RWPE2 (cell line): ENCODE data around the gene CARTPT.

Experiments used
- ATAC-seq: fragments of 200-7000 bp; cut with Tn5 transposase; 3 replicates; pipeline ENCODE4 v1.9.1; 2021; ENCODE audit warnings: low read depth
- DNase-seq: peaks from one replicate; pipeline ENCODE4 v3.0.0-alpha.2; 2020; ENCODE audit warnings: low spot score
- H3K27ac ChIP-seq: fragments of 450-650 bp; 2 replicates; pipeline ENCODE4 v1.5.1; 2017; ENCODE audit warnings: mild to moderate bottlenecking; ENCODE audit not compliant: poor library complexity, severe bottlenecking
- H3K27me3 ChIP-seq: fragments of 250-450 bp; sonication (Bioruptor Pico); 2 replicates; pipeline ENCODE4 v1.5.1; 2021; ENCODE audit warnings: mild to moderate bottlenecking, moderate library complexity; ENCODE audit not compliant: insufficient read depth, poor library complexity, severe bottlenecking
- H3K36me3 ChIP-seq: fragments of 250-450 bp; sonication (Bioruptor Pico); 2 replicates; pipeline ENCODE4 v1.5.1; 2020; ENCODE audit warnings: low read depth, mild to moderate bottlenecking, moderate library complexity
- H3K4me1 ChIP-seq: fragments of 250-450 bp; sonication (Bioruptor Pico); 2 replicates; pipeline ENCODE4 v1.5.1; 2021; ENCODE audit warnings: mild to moderate bottlenecking, moderate library complexity; ENCODE audit not compliant: insufficient read depth, poor library complexity, severe bottlenecking
- H3K4me3 ChIP-seq: fragments of 250-450 bp; sonication (Bioruptor Pico); 2 replicates; pipeline ENCODE4 v1.5.1; 2021; ENCODE audit warnings: mild to moderate bottlenecking, moderate library complexity; ENCODE audit not compliant: severe bottlenecking
- H3K9me3 ChIP-seq: fragments of 250-450 bp; sonication (Bioruptor Pico); 2 replicates; pipeline ENCODE4 v1.5.1; 2021; ENCODE audit warnings: mild to moderate bottlenecking, moderate library complexity; ENCODE audit not compliant: severe bottlenecking
- TF ChIP-seq, protein P1 (sequence below): fragments of 450-650 bp; IDR thresholded peaks from one replicate; pipeline ENCODE4 v1.5.1; 2017; ENCODE audit warnings: mild to moderate bottlenecking, moderate library complexity; ENCODE audit not compliant: poor library complexity, severe bottlenecking

CARTPT gene

DNA sequence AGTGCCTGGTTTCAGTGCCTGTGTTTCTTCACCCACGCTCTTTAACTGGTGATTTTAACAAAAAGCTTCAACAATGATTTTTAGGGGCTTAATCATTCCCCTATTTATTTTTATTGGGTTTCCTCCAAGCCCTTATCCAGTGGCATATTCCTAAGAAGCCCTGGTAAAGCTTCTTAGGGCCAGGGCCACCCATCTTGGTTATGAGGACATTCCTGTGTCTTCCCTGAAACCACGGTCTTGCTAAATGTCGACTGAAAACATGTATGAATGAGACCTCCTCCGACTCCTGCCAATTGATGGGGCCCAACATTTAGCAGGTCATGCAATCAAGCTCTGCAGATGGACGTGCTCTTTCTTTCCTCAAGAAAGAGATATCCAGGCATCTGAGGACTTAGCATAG, 13.7 kb upstream of the CARTPT start:
- TF ChIP-seq, protein P1, sequence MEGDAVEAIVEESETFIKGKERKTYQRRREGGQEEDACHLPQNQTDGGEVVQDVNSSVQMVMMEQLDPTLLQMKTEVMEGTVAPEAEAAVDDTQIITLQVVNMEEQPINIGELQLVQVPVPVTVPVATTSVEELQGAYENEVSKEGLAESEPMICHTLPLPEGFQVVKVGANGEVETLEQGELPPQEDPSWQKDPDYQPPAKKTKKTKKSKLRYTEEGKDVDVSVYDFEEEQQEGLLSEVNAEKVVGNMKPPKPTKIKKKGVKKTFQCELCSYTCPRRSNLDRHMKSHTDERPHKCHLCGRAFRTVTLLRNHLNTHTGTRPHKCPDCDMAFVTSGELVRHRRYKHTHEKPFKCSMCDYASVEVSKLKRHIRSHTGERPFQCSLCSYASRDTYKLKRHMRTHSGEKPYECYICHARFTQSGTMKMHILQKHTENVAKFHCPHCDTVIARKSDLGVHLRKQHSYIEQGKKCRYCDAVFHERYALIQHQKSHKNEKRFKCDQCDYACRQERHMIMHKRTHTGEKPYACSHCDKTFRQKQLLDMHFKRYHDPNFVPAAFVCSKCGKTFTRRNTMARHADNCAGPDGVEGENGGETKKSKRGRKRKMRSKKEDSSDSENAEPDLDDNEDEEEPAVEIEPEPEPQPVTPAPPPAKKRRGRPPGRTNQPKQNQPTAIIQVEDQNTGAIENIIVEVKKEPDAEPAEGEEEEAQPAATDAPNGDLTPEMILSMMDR: no peak
- Histone ChIP-seq H3K9me3 (no peaks in the 10 kb centered on the region), H3K4me1 (no peaks in the 10 kb centered on the region), H3K27me3 (peaks cover 9% of the 10 kb centered on the region), H3K4me3 (no peak overlapping the region), H3K27ac (no peak overlapping the region), H3K36me3 (no peaks in the 10 kb centered on the region)
- DNase-seq (no peak), ATAC-seq (no peak)

DNA sequence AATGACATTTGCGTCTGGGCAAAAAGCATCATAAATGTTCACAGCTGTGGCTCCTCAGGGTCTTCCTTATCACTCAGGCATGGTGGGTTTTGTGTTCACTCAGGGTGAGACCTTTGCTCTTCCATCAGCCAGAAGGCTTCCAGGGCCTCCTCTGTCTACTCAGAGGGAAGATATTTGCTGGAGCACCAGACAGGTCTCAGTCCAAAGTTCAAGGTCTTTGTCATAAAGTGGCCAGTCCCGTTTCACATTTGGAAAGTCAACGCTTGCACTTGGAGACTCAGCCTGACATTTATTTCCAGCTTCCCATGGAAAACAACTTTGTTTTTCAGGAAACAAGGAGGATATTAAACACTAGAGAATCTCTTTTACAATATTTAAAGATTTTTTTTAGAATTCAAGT, 12.2 kb upstream of the CARTPT start:
- Histone ChIP-seq H3K27ac (no peak overlapping the region), H3K4me1 (no peaks in the 10 kb centered on the region), H3K36me3 (no peaks in the 10 kb centered on the region), H3K27me3 (peaks cover 9% of the 10 kb centered on the region), H3K4me3 (no peak overlapping the region), H3K9me3 (no peaks in the 10 kb centered on the region)
- TF ChIP-seq, protein P1: no peak
- no peak for DNase-seq
- ATAC-seq: no peak

DNA sequence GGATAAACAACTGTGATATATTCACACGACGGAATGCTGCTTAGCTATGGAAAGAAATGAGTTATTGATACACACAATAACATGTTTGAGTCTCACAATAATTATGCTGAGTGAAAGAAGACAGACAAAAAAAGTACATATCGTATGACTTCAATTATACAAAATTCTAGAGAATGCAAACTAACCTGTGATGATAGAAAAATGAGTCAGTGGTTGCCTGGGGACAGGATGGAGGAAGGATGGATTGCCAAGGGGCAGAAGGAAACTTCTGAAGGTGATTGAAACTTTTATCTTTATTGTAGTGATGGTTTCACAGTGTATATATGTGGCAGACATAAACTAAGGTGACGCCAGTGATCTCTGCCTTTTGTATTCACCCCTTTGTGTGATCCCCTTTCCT, 7.5 kb upstream of the CARTPT start:
- ATAC-seq (no peak), DNase-seq (no peak)
- Histone ChIP-seq H3K36me3 (no peaks in the 10 kb centered on the region), H3K4me1 (no peaks in the 10 kb centered on the region), H3K27me3 (peaks cover 35% of the 10 kb centered on the region), H3K27ac (no peak overlapping the region), H3K4me3 (no peak overlapping the region), H3K9me3 (no peaks in the 10 kb centered on the region)
- TF ChIP-seq, protein P1: no peak

DNA sequence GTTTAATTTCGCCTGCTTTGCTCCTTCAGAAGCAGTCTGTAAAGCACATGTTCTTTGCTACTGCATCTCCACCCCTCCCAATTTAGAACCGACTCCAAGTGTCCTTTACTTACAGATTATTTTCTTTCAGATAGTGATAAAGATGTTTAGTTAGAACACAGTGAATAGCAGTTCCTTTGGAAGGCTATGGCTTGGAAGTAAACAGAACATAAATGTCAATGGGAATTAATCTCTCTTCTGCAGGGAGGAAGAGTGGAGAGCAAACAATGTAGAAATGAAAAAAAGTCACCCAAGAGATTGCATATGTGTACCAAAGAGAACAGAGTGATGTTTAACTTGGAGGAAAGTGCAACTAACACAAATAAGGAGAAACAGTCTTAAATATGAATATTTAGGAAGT, 4.2 kb upstream of the CARTPT start:
- TF ChIP-seq, protein P1: no peak

DNA sequence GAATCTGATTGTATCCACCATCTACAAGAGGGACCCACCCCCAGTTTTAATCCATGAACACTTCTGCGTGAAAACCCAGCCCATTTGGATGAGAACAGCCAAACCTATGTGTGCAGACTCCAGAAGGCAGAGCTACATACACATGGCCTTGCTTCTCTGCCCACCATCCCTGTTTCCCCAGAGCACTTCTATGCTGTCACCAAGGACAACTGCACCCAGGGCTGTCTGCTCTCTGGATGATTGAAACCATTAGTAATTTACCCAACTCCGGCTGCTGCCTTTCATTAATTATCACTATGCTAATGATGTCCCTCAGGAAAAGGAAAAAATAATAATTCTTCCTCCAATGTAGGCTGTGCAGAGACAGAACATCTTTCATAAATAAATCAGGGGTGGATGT, 8.9 kb downstream of the CARTPT start:
- DNase-seq (no peak), ATAC-seq (no peak)
- no peak overlapping the region for H3K27ac ChIP-seq
- TF ChIP-seq, protein P1: no peak
- H3K4me1 ChIP-seq: no peaks in the 10 kb centered on the region
- H3K4me3 ChIP-seq: no peak overlapping the region
- peaks cover 35% of the 10 kb centered on the region for H3K27me3 ChIP-seq
- H3K9me3 ChIP-seq: no peaks in the 10 kb centered on the region
- H3K36me3 ChIP-seq: no peaks in the 10 kb centered on the region

More for the DNA sequence above, 4.2 kb upstream of the CARTPT start:
- no peak overlapping the region for H3K4me3 ChIP-seq
- ATAC-seq (no peak), DNase-seq (no peak)
- peaks cover 59% of the 10 kb centered on the region for H3K27me3 ChIP-seq
- no peaks in the 10 kb centered on the region for H3K4me1 ChIP-seq
- H3K27ac ChIP-seq: no peak overlapping the region
- H3K36me3 ChIP-seq: no peaks in the 10 kb centered on the region
- H3K9me3 ChIP-seq: no peaks in the 10 kb centered on the region
